Measurements from ENCODE around the gene WDFY1.

DNA sequence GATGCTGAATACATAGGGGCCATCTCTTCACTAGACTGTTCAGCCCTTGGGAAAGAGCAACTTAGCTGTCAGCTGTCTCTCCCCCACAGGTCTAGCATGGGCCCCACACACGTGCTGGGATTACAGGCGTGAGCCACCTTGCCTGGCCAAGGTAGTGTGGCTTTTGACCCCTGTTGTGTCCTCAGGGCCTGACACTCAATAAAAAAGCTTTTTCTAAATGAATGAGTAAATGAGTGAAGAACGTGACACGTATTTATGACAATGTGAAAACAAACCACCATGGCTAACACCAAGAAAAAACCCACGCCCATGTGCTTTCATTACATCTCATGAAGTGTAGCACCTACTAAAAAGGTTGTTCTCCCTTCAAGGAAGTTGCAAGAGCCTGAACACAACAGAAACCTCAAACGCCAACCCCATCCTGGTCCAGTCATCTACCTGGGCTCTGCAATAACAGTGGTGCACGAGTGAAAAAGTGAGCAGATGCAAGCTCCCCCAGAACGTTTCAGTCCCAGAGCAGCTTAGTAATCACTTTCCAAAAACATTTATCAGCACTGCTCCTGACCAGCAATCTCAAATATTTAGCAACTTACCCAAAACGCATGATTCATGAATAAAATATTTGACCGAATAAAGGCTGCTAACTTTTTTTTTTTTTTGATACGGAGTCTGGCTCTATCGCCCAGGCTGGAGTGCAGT lies 3.4 kb downstream of the WDFY1 start:
- TF ChIP-seq, protein P1, sequence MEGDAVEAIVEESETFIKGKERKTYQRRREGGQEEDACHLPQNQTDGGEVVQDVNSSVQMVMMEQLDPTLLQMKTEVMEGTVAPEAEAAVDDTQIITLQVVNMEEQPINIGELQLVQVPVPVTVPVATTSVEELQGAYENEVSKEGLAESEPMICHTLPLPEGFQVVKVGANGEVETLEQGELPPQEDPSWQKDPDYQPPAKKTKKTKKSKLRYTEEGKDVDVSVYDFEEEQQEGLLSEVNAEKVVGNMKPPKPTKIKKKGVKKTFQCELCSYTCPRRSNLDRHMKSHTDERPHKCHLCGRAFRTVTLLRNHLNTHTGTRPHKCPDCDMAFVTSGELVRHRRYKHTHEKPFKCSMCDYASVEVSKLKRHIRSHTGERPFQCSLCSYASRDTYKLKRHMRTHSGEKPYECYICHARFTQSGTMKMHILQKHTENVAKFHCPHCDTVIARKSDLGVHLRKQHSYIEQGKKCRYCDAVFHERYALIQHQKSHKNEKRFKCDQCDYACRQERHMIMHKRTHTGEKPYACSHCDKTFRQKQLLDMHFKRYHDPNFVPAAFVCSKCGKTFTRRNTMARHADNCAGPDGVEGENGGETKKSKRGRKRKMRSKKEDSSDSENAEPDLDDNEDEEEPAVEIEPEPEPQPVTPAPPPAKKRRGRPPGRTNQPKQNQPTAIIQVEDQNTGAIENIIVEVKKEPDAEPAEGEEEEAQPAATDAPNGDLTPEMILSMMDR (IDR thresholded peaks at IDR 0.05) = no peak
- TF ChIP-seq EP300 (IDR thresholded peaks at IDR 0.05; ENCODE audit: low read depth) = no peak
